Measurements from ENCODE around the gene ECT2.
"Not testable (repeated sequence)": the region's sequence is repeated elsewhere in the genome, so short reads cannot be mapped to it uniquely, and the experiment has no call there.

The ECT2 gene

GRCh38 chr3:172739462-172739861 lies 11.1 kb upstream of the ECT2 start:
- DNase-seq (ENCODE audit: low spot score): no peak

GRCh38 chr3:172746475-172746874 lies 4.1 kb upstream of the ECT2 start:
- DNase-seq (ENCODE audit: low spot score): no peak

- peak; percentile 90 for DNase-seq (ENCODE audit: low spot score)
Measured at GRCh38 chr3:172749230-172749965, 1.1 kb upstream of the ECT2 start.

GRCh38 chr3:172750069-172750367 lies 508 bp upstream of the ECT2 start:
- DNase-seq (ENCODE audit: low spot score): no peak

GRCh38 chr3:172751175-172751704 lies 714 bp downstream of the ECT2 start:
- DNase-seq (ENCODE audit: low spot score): peak; percentile 29

- DNase-seq (ENCODE audit: low spot score): no peak
Measured at GRCh38 chr3:172752651-172753050, 2.1 kb downstream of the ECT2 start.

GRCh38 chr3:172753125-172753524 lies 2.6 kb downstream of the ECT2 start:
- no peak for DNase-seq (ENCODE audit: low spot score)

- DNase-seq (ENCODE audit: low spot score): not testable (repeated sequence)
Measured at GRCh38 chr3:172760416-172760815, 9.9 kb downstream of the ECT2 start.

GRCh38 chr3:172766241-172766640 lies 15.7 kb downstream of the ECT2 start:
- DNase-seq (ENCODE audit: low spot score): no peak

- no peak for DNase-seq (ENCODE audit: low spot score)
Measured at GRCh38 chr3:172766718-172767405, 16.3 kb downstream of the ECT2 start.

GRCh38 chr3:172770382-172770781 lies 19.9 kb downstream of the ECT2 start:
- no peak for DNase-seq (ENCODE audit: low spot score)

- no peak for DNase-seq (ENCODE audit: low spot score)
Measured at GRCh38 chr3:172771672-172772071, 21.1 kb downstream of the ECT2 start.

GRCh38 chr3:172776049-172776717 lies 25.7 kb downstream of the ECT2 start:
- DNase-seq (ENCODE audit: low spot score): no peak

GRCh38 chr3:172777901-172778300 lies 27.4 kb downstream of the ECT2 start:
- DNase-seq (ENCODE audit: low spot score): no peak

GRCh38 chr3:172782235-172782634 lies 31.7 kb downstream of the ECT2 start:
- DNase-seq (ENCODE audit: low spot score): no peak

- DNase-seq (ENCODE audit: low spot score): no peak
Measured at GRCh38 chr3:172786036-172786435, 35.5 kb downstream of the ECT2 start.

GRCh38 chr3:172787019-172787418 lies 36.5 kb downstream of the ECT2 start:
- no peak for DNase-seq (ENCODE audit: low spot score)

- DNase-seq (ENCODE audit: low spot score): no peak
Measured at GRCh38 chr3:172787746-172788145, 37.2 kb downstream of the ECT2 start.

- no peak for DNase-seq (ENCODE audit: low spot score)
Measured at GRCh38 chr3:172799246-172799645, 48.7 kb downstream of the ECT2 start.

GRCh38 chr3:172800156-172800555 lies 49.6 kb downstream of the ECT2 start:
- no peak for DNase-seq (ENCODE audit: low spot score)

- no peak for DNase-seq (ENCODE audit: low spot score)
Measured at GRCh38 chr3:172803489-172803888, 53.0 kb downstream of the ECT2 start.

- no peak for DNase-seq (ENCODE audit: low spot score)
Measured at GRCh38 chr3:172804323-172804722, 53.8 kb downstream of the ECT2 start.

GRCh38 chr3:172808969-172809546 lies 58.5 kb downstream of the ECT2 start:
- peak; percentile 50 for DNase-seq (ENCODE audit: low spot score)
